ENCODE measurements around the gene GULP1.
"Not testable (repeated sequence)": the region's sequence is repeated elsewhere in the genome, so short reads cannot be mapped to it uniquely, and the experiment has no call there.

The GULP1 gene

DNA sequence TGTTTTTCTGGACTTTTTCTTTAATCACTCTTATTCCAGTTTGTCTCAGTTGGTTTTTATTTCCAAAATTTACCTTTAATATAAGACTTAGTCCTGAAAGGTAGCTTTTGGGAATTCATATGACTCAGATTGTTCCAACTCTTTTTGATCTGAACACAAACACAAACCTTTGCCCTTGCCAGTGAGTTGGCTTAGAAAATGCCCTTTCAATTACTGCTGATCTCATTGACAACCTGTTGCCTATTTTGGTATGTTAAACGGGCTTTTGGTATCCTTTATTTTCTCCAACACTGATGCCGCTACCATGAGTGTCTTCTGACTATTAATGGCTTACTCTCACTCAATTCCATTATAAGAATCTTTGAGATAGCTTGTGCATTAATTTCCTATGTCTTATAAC, 143.4 kb downstream of the GULP1 start:
- DNase-seq: no peak

DNA sequence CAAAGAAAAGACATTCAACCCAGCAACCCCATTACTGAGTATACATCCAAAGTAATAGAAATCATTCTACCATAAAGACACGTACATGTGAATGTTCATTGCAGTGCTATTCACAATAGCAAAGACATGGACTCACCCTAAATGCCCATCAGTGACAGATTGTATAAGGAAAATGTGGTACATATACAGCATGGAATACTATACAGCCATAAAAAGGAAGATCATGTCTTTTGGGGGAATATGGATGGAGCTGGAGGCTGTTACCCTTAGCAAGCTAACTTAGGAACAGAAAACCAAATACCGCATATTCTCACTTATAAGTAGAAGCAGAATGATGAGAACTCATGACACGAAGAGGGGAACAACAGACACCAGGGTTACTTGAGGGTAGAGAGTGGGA, 145.9 kb downstream of the GULP1 start:
- no peak for DNase-seq

DNA sequence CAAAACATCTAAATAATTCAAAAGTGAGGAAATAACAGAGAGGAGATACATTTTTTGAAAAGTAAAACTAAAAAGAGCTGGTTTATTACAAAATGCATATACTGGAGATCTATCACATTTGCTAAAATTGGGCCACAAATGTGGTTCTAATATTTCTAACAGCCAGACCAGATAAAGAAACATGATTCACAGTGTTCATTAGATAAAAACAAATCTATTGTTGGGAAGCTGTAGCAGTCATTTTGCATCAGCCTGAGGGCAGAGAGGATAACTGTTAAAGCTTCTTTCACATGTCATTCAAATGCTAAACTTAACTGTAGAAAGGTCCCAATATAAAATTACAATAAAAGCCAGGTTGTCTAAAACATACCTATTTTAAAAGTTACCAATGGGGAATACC, 148.3 kb downstream of the GULP1 start:
- no peak for DNase-seq

DNA sequence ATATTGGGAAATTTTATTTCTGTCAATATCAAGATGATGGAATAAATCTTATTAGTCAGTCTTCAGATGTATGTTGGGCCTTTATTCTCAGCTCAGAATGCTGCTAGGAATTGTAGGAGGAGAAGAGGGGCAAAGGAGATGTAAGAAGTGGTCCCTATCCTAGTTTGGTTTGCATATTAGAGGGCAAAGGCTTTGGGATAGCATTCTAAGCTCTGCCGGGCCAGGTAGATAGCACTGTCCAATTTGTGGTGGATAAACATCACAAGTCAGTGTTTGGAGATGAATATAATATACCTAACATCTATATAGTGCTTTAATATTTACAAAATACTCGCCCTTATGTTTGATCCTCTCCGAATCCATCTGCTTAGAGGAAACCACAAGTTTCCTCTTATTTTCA, 149.2 kb downstream of the GULP1 start:
- no peak for DNase-seq

- no peak for DNase-seq
Measured at GRCh38 chr2:188441288-188441947, 149.7 kb downstream of the GULP1 start.

GRCh38 chr2:188443207-188443606, 151.5 kb downstream of the GULP1 start:
- DNase-seq: no peak

DNA sequence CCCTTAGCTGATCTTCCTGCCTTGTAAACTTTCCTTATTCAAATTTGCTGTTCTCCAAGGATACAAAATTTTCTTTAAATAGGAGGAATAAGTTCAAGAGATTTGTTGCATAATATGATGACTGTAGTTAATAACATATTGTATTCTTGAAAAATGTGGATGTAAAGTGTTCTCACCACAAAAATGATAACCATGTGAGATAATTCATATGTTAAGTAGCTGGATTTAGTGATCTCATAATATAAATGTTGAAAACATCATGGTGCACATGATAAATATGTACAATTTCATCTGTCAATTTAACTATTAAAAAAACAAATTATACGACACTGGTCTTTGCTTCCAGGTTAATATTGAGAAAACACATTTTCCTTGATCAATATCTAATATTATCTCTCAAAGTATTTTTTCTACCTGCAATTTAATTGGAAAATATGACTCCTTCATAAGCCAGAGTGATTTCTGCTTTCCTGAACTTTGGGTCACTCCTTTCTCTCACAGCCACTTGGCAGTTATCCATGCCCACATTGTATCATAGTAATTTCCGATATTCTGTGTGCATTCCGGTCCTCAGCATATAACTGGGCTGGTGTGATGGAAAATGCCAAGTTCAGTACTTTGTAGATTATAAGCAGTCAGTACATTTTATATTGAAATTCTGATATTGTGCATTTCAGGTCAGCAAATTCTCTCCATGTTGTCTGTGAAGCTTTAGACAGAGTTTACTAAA, 152.6 kb downstream of the GULP1 start:
- DNase-seq: no peak

DNA sequence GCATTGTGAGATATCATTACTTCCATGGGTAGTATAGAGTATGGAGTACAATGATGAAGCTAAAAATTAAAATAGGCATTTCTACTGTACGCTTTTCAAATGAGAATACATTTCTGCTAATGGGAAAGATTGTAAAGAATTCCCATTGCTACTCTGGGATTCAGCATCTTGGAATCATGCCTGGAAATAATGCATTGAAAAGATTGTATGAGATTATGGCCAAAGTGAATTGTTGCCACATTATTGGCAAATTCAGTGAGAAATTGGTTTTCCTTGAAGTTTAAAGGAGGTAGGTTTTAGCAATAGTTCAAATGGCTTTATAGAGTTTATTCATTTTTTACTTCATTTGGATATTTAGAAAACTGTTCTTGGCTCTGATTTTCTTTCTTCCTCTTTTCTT, 157.9 kb downstream of the GULP1 start:
- no peak for DNase-seq

DNA sequence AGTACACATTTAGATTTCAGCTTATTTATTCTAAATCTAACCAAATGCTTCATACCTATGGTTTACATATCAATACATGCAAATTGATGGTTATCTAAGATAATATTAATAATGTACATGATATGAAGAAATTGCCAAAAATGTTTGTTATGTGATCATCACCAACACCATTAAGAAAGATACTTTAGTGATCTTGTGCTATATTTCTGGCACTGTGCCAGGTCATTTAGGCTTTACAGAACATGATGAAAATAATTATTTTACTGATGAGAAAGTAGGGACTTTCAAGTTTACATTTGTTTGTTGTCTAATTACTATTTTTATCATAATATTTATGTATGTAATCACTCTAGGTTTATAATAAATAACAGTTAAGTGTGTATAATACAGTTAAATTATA, 158.3 kb downstream of the GULP1 start:
- no peak for DNase-seq

DNA sequence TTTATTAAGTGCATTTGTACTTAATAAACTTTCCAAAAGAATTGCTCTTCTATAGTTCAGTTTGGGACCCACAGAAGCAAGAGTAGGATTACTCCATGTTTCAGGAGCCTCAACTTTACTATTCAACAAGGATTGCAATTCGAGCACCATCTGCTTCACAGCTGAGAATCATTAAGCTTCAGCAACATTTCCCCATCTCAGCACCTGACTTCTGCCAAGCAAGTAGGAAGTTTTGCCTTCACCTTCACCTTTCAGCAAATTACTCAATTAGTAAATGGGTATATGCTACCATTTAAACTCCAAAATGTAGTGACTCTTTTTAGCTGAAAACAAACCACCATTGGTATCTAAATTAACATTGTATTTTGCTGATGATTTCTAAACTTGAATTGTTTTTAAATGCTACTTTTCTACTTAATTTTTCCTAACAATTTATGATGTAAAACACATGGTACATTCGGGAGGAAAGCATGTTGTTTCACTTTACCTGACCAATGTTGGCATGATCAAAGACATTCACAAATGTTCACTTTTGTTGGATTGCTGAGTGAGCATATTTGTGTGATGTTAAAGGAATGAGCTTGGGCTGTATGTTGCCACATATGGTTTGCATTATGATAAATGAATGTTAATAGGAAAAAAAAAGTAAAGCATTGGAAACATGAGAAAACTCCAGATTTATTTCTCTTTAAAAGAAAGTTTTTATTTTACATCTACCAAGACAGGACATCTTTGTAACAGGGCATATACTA, 159.2 kb downstream of the GULP1 start:
- no peak for DNase-seq

GRCh38 chr2:188452084-188452483, 160.4 kb downstream of the GULP1 start:
- DNase-seq: no peak

DNA sequence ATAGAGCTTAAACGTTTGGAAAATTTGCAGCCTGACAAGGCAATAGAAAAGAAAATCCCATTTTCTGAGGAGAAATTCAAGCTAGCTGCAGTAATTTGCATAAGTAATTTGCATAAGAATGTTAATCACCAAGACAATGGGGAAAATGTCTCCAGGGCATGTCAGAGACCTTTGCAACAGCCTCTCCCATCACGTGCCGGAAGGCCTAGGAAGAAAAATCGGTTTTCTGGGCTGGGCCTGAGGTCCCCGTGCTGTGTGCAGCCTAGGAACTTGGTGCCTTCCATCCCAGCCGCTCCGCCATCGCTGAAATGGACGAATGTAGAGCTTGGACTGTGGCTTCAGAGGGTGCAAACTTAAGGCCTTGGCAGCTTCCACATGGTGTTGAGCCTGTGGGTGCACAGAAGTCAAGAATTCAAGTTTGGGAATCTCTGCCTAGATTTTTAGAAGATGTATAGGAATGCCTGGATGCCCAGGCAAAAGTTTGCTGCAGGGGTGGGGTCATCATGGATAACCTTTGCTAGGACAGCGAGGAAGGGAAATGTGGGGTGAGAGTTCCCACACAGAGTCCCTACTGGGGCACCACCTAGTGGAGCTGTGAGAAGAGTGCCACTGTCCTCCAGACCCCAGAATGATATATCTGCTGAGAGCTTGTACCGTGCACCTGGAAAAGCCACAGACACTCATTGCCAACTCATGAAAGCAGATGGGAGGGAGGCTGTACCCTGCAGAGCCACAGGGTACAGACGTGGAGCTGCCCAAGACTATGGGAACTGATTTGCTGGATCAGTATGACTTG, 164.6 kb downstream of the GULP1 start:
- no peak for DNase-seq

- no peak for DNase-seq
Measured at GRCh38 chr2:188459061-188459460, 167.4 kb downstream of the GULP1 start.

DNA sequence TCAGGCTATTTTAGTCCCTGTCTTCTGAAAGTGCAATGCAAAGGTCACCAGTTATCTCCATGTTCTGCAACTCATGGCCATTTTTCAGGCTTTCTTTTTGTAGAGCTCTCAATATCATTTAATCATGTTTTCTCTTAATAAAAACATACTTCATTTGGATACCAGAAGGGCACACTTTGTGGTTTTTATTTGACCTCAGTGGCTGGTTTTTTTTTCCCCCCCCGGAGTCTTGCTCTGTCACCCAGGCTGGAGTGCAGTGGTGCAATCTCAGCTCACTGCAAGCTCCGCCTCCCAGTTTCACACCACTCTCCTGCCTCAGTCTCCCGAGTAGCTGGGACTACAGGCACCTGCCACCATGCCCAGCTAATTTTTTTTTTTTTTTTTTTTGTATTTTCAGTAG, 174.4 kb downstream of the GULP1 start:
- not testable (repeated sequence) for DNase-seq

DNA sequence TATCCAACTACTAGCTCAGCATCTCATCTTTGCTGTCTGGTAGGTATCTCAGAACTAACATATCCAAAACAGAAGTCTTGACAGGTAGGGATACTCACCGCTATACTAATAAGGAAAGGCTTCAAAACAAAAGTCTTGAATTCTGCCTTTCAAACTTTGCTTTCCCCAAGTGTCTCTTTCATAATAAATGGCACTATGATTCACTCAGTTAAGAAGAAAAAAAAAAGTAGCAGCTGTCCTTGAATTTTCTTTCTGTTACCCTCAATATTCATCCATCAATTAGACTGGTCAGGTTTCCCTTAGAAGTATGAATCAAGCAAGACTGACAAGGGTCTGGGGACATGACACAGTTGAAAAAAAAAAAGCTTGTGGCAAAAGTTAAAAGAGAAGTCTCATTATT, 175.1 kb downstream of the GULP1 start:
- no peak for DNase-seq

DNA sequence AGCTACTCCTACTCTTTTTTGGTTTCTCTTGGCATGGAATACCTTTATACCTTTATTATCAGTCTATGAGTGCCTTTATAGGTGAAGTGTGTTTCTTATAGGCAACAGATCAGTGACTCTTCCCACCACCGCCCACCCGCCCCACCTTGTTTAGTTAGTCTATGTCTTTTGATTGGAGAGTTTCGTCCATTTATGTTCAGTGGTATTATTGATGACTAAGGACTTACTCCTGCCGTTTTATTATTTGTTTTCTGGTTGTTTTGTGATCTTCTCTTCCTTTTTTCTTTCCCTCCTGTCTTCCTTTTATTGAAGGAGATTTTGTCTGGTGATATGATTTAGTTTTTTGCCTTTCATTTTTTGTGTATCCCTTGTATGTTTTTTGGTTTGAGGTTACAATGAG, 179.5 kb downstream of the GULP1 start:
- no peak for DNase-seq

DNA sequence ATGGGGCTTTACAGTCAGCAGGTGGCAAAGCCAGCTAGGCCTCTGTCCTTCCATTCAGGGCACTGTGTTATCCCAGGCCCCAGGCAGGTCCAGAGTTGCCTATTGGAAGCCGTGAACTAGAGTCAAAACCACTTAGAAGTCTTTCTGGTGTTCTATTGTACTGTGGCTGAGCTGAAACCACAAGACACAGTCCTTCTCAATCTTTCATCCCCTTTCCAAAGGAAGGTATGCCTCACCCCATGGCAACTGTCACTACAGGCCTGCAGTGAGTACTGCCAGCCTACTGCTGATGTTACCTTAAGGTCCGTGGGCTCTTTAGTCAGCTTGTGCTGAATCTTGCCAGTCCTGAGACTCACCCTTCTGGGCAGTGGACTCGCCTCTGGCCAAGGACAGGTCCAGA, 181.6 kb downstream of the GULP1 start:
- no peak for DNase-seq

GRCh38 chr2:188474316-188474715, 182.6 kb downstream of the GULP1 start:
- DNase-seq: no peak

GRCh38 chr2:188475945-188476344, 184.3 kb downstream of the GULP1 start:
- DNase-seq: no peak

GRCh38 chr2:188477564-188478103, 186.0 kb downstream of the GULP1 start:
- DNase-seq: no peak

- no peak for DNase-seq
Measured at GRCh38 chr2:188478724-188479123, 187.1 kb downstream of the GULP1 start.

DNA sequence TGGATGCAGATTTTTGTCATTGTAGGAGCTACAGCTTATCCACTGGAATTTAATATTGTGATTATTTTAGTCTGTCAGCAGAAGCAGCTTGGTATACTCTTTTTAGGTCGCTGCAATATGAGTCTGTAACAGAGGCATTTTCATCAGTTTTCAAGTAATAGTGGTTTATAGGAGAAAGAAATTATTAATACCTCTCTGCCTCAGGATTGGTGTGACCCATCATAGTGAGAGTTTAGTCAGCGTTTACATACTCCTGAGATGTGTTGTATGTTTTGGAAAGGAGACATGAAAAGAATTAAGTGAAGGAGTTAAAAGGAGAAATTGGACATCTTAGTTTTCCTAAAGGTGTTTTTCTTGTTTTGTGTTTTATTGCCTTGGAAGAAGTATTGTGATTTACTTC, 189.8 kb downstream of the GULP1 start:
- DNase-seq: no peak

- no peak for DNase-seq
Measured at GRCh38 chr2:188485496-188485895, 193.8 kb downstream of the GULP1 start.
